GM18907 (cell line): Measurements from ENCODE around the gene DCP2.

ENCODE experiments used
- ATAC-seq: cut with Tn5 transposase; IDR thresholded peaks from one replicate; pipeline ENCODE4 v1.9.1; 2021; ENCODE audit warnings: mild to moderate bottlenecking, moderate library complexity; ENCODE audit not compliant: unreplicated experiment

The DCP2 gene

DNA sequence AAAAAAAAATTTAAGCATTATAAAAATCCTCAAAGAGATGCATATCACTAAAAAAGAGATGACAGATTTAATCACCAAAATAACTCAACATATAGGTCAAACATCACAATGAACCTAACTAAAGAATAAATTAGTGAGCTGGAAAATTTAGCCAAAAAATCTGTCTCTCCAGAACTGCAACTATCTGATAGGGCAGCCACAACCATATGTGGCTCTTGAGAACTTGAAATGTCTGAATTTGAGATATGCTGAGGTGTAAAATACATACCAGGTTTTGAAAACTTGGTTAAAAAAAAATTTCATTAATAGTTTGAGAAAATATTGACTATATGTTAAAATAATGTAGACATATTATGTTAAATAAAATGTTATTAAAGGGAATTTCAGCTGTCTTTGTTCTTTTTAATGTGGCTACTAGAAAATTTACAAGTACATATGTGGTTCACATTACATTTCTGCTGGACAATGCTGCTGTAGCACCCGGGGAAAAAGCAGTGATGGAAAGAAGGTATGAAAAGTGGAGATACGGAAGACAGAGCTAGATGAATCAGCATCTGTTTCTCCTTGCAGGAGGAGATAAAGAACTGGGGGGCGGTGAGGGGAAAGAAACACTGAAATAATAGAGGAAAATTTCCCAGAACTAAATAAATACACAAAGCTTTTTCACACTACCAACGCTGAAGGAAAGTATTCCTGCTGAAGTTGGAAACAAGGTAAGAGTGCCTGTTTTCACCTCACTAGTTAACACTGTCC, 66.1 kb downstream of the DCP2 start:
- no peak for ATAC-seq

DNA sequence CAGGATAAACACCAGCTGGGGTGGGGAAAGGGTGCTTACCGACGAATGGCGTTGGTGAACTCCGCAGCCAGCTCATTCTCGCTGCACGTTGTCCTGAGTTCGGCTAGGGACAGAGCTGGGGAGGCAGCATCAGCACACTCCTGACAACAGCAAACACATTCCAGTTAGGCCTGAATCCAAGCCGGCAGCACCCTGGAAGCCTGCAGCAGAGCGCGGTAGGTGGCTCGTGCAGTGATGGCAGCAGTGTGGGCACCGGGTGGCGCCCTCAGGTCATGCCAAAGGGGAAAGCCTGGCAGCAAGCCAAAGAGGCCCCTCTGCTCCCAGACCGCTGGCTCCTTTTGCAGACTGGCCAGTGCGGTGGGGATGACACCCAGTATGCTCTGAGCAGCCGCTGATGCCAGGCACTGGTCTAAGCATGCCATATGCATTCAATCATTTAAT, 66.9 kb downstream of the DCP2 start:
- ATAC-seq: no peak

DNA sequence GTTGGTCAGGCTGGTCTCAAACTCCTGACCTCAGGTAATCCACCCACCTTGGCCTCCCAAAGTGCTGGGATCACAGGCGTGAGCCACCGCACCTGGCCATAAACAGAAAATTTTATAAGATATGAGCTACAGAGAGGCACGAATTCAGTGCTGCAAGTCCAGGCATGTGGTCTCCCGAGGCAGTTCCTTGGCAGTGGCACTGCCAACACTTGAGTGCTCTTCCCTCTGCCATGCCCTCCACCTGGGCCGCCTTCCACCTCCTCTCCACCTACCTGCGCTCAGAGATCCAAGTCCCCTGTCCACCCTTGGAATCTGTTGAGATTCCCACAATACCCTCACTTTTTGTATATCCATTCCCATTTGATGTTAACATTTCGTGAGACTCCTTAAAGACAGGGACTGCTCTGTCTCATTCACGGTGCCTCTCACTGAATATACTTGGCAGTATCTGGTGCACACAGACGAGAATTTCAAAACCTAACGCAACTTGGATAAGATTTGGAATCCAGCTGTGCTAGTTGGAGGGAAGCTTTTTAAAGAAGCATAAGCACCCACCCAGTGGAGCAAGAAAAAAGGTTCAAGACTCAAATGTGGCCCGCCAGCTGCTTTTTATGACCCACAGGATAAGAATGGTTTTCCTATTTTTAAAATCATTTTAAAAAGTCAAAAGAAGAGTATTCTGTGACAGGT, 68.3 kb downstream of the DCP2 start:
- ATAC-seq: no peak

DNA sequence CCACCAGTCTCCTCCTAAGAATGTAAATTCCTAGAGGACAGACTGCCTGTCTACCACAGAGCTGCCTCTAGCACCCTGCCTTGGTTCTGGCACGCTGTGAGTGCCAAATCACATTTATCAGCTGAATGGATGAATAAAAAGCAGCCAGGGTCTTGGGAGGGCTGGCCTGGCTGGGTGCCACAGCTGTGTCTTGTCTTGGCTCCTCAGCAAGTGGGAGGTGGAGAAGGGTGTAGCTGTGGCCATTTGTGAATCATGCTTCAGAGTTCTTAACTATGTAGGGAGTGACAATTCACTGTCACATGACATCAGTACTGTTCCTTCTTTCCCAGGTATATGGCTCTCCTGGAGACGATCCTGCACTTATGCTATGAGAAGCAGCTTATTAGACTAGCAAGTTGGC, 70.6 kb downstream of the DCP2 start:
- no peak for ATAC-seq

DNA sequence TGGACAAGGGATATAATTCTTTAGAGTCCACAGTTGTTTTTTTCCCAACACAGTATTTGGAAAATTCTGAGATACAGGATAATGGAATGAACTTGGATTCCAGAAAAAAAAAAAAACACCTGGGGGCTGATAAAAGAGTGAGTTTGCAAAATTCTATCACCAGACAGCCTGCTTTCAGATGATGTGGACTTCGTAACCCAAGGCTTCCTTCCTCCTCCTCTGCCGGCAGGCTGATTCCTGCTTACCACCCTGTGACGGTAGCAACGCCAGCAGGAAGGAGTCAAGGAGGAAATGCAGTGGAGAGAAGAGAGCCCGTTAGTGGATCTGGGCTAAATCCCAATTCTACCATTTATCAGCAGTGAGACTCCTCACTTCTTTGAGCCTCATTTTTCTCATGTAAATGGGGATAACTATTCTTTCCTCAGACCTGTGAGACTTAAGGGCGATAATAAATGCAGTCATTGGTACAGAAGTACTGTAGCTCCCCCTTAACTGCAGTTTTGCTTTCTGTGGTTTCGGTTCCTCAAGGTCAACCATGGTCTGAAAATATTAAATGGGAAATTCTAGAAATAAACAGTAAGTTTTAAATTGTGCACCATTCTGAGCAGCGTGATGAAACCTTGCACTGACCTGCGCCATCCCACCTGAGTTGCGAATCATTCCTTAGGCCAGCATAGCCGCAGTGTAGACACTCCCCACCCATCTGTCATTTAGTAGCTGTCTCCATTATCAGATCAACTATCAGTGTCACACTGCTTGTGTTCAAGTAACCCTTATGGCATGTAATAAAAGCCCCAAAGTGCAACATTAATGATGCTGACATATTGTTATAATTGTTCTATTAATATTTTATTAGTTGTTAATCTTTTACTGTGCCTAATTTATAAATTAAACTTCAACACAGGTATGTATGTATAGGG, 71.4 kb downstream of the DCP2 start:
- ATAC-seq: peak; percentile 91

DNA sequence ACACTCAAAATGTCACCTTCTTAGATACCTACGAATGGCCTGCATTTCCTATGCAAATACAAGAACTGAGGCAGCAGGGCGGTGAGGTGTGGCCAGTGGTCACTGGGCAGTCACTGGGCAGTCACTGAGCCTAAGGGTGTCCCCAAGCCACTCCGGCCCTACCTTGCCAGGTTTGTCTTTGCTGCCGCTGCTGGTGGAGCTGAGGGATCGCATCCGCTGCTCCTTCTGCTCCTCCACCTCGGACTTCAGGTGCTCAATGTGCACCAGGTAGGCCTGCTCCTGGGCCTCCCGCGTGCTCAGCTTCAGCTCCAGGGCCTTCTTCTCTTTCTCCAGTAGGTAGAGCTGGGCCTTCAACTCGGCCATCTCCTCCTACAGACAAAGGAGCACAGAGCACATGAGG, 72.3 kb downstream of the DCP2 start:
- ATAC-seq: no peak

DNA sequence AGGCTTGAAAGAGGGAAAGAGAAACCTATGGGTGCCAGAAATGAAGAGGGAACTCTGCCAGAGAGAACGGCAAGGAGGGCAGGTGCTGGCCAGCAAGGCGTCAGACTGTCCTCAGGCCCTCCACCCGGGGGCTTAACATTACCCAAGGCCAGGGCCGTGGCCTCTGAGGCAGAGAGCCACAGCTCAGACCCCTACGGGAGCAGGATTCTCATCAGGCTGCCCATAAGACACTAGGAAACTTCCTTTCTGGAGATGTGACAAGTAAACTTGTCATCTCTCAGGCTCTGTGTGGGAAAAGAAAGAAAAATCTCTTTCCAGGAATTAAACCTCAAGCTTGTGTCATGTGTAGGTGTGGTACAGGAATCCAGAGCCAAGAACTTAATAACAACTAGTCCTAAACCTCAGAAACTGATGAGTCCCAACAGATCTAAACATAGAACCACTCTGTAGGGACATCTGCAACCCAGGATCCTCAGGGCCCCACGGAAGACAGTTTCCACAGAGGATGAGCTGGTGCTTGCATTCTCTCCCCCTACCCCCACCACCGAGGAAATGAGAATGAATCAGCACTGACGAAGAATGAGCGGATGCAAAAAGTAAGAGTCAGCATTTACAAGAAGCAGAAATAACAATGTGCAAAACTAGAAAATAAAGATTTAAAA, 74.3 kb downstream of the DCP2 start:
- no peak for ATAC-seq

DNA sequence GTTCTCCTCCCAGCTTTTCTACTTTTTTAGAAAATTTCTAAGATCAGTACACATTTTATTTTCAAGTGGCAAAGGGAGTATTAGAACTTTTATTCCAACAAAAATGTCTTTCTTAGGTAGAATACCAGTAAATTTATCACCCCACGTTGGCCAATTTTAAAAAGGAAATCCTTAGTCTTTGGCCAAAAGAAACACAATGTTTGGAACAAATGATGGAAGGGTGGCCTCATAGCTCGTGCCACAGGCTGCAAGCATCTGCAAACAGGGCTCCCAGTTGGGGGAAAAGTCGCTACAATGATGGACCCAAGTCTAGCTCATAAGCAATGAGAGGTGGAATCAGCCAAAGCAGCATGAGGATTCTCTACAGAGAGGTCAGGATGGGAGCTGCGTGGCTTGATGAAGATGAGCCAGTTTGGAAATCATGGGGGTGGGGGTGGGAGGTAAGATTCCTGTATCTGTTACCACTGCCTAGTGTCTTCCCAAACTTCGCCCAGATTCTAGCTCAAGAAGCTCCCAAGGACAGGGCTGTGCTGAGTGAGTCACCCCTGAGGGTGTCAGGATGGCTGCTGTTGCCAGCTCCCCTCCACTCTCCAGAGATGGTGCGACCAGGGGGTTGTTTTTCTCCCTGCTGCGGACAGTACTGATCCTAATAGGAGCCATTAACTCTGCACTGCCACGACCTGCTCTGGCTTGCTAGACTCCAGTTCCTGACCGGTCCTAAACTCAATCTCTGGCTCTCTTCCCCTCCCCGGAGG, 75.6 kb downstream of the DCP2 start:
- ATAC-seq: no peak

DNA sequence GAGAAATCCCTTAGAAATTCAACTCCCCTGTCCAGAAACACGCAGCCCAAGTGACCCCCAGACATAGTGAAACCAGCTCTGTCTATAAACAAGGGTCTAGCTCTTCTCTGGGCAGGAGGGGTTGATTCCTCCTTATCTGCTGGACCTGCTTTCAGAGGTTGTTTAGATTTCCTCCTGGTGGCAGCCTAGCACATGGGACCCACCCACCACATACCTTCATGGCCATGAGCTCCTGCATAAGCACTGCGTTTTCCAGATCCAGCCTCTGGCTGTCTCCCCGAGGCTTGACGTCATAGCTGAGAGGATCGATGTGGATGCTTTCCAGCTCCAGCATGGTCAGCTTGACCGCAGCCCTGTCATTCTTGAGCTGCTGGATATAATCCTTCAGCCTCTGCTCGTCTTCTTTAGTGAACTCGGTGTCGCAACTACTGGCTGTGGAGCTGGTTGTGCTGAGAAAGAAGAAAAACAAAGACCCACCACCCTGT, 77.0 kb downstream of the DCP2 start:
- ATAC-seq: no peak

DNA sequence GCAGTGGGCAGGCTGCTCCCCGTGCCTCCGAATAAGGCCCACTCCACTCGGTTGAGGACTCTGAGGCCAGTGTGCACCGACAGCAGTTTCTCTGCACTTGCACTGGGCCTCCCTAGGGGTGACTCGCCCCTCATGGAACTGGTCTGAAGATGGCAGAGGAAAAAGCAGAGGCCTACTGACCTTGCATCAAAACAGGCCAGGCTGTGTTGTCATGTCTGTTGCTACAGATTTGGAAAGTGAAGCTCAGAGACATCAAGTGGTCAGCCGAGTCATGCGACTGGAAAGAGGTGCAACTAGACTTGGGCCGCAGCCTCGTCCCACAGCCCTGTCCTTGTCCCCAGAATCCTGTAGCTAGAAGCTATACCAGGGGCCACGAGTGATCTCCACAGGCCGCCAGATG, 78.3 kb downstream of the DCP2 start:
- no peak for ATAC-seq

DNA sequence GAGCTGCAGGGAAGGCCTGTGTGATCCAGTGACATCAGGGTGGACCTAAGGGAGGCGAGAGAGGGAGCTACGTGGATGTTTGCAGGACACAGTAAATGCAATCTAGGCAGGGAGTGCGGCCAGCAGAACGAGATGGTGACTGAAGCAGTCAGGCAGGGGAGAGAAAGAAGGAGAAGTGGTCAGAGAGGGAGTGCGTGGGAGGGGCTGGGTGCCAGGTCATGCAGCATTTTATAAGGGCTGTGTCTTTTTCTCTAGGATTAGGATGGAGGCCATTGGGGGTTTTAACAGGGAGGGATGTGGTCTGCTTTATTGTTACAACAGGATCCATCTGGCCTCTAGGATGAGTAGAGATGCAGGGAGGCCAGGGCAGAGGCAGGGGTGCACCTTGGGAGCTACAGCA, 80.4 kb downstream of the DCP2 start:
- ATAC-seq: no peak

DNA sequence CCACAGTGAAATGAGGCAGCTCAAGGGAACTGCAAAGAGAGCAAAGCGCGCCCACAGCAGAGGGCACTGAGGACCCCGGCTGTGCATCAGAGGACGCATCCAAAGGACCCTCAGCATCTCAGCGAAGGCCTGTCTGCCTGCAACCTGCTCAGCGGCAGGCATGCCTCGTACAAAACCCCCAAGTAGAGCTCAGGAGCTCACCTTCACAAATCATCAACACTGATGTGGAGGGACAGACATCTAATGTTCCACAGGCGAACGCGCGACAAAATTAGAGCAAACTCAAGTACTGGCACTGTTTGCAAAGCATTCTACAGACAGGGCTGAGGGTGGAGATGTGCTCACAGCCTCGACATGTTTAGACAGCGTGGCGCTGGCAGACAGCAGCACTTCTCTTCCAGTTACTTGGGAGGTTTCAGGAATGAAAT, 81.0 kb downstream of the DCP2 start:
- ATAC-seq: no peak

DNA sequence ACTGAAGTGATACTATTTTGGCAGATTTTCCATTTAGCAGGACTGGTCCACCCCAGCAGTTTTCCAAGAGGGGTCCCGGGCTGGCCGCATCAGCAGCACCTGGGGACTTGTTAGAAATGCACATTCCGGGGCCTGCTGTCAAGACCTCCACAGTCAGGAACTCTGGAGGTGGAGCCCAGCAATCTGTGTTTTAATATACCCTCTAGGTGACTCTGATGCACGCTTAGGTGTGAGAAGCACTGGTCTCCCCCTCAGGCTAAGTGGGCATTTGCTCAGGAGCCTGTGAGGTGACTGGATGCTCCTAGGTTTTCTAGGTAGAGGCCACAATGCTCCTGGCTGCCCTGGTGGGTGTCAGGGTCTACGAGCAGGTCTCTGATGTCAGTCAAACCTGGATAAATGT, 81.7 kb downstream of the DCP2 start:
- no peak for ATAC-seq

DNA sequence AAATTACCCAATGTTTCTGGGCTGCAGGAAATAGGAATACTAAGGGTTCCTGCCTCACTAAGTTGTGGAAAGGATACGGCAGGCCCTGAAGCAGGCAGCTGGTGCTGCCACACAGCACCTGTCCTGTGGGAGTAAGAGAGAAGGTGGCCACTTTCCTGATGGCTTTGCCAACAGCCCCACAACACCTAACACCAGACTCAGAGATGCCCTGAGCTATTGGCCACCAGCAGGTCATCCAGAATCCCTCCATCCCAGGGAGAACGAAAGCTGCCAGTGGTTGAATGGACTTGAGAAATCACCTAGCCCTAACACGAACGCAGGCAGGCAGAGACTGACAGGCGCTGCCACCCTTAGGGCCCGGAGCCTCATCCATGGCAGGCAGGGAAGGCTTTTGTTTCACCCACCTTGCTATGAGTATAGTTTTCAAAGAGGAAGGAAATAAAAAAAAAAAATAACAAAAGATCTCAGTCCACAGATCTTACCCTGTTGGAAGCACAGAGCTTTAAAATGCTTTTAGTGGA, 82.2 kb downstream of the DCP2 start:
- ATAC-seq: no peak

DNA sequence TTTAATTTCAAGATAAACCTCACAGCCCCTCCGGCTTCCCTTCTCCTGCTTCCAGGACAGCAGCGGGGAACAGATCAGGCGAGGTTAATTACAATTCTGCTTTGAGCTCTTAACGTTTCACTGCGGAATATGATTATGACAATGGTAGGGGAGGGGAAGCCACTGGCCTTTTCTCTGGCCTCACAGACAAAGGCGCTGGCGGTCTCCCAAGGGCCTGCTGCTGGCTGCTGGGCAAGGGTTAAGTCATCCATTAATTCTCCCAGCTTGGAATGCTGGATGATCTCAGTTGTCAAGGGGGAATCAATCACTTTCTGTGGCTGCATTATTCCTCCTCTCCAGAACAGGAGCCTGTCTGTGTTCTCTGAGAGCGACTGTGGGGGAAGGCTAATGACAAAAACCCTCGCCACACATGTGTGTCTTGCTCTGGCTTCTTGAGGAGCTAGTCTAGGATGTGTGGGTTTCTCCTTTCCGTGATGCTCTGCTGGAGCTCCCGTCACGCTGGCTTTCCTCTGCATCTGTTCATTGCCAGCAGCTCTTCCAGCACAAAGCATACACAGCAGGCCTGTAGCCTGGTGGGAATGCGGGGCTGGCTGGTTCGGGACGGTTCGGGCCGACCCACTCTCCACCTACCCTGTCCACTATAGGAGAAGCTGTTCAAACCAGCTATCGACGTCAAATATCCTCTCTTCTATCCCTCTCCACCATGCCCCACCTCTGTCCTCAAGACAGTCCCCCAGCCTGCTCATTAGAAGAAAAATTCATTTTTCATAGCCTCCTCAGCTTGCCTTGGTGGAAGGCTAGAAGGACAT, 82.8 kb downstream of the DCP2 start:
- ATAC-seq: no peak

DNA sequence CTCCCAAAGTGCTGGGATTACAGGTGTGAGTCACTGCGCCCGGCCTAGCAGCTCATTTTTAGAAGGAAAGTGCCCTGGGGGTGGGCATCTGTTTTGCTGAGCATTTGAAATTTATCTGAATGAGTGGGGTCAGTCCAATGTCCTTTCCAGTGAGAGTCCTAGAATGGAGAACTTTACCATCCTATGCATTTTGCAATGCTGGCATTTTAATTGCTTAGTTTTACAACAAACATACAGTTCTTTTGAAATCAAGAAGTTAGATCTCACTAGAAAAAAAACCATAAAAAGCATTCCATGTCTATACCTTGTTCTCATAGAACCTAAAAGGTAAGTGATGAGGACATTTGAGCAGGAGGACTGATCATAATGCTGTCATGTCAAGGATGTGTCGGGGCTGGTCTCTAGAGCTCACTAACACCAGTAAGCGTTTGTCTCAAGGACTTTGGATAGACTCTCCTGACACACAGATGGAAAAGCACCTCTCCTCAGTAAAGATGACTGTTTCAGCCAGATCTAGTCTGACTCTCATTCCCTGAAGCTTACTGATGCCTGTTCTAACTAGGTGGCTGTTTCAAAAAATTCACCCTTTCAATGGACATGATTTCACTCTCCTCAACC, 83.9 kb downstream of the DCP2 start:
- ATAC-seq: no peak

DNA sequence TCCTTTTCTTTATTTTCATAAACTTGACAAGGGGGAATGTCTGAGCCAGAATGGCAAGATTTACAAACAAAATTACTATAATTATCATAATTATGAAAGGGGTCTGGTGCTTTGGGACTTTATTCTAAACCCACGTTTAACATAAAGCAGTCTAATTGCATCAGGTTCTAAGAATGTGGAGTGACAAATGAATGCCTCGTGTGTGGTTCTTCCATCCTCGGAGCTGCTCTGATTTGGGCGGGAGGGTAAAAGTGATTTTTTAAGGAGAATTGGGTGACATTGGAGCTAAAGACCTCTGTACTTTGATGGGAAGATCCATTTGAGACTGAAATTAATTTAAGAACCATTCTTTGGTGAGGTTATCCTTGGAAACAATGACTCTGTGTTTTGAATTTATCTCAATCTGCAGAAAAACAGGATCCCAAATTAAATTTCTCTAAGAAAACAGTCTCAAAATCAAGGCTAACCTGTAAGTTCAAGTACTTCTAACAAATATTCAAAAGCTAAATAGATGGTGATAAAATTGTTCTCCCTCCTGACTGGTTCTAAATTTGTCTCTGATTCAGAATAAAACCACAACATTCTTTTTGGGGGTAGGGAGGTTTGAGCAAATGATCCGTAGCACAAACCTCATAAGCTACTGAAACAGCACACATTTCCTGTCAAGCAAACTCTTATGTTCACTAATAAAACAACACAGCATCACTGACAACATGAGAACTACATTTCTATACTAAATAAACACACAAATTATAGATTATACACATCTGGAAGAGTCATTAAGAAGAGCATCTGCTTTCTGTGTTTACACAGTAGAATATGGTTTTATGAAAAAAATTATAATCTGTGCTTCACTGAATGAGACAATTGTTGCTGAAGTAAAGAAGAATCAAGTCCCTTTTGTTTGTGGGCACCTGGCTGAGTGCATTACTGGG, 85.5 kb downstream of the DCP2 start:
- no peak for ATAC-seq
